Panc1 (cell line): Measurements from ENCODE around the gene PRRC2C. TPM values are rescaled to one million over a fixed set of nuclear protein-coding genes. Genes with fewer than 3 reads are reported as not detected.
"Not testable (repeated sequence)": the region's sequence is repeated elsewhere in the genome, so short reads cannot be mapped to it uniquely, and the experiment has no call there.

Experiments
- ATAC-seq: fragments of 200-7000 bp; cut with Tn5 transposase; 2 replicates; pipeline ENCODE4 v1.9.1; 2020; ENCODE audit warnings: mild to moderate bottlenecking, moderate library complexity
- BruUV-seq: library from RNA; stranded (reverse); fragments of 400-500 nt; replicated peaks from 2 replicates; lab custom pipeline; 2021; lab: Mats Ljungman, UMichigan
- CTCF ChIA-PET: fragments of 300-600 bp; sonication (Branson Sonifier 250); formaldehyde crosslinking; loops from one replicate; lab custom pipeline; 2022; ENCODE audit warnings: antibody characterized with exemption; lab: Charles Lee
- POLR2A ChIA-PET: fragments of 300-600 bp; sonication (Branson Sonifier 250); formaldehyde crosslinking; loops from one replicate; lab custom pipeline; 2022; ENCODE audit warnings: antibody characterized with exemption; lab: Charles Lee
- DNase-seq: peaks from one replicate; pipeline ENCODE4 v3.0.0-alpha.2; 2010; ENCODE audit warnings: low read depth, low spot score
- H3K27ac ChIP-seq: 2 replicates; pipeline ENCODE4 v1.5.1; 2011; ENCODE audit warnings: mild to moderate bottlenecking, low read length, inconsistent platforms
- H3K27me3 ChIP-seq: fragments of 200-500 bp; sonication (Bioruptor generic); 2 replicates; pipeline ENCODE4 v1.6.0; 2014; ENCODE audit warnings: low read length, inconsistent platforms; ENCODE audit not compliant: control insufficient read depth, insufficient read depth
- H3K36me3 ChIP-seq: fragments of 200-500 bp; sonication (Bioruptor generic); 2 replicates; pipeline ENCODE4 v1.5.1; 2014; ENCODE audit warnings: inconsistent platforms, mild to moderate bottlenecking, low read length, moderate library complexity; ENCODE audit not compliant: control insufficient read depth, insufficient read depth
- H3K4me1 ChIP-seq: 2 replicates; pipeline ENCODE4 v1.5.1; 2011; ENCODE audit warnings: inconsistent platforms, mild to moderate bottlenecking, low read length, moderate library complexity; ENCODE audit not compliant: control insufficient read depth, insufficient read depth
- H3K4me3 ChIP-seq, 2 experiments: 2 replicates each; pipeline ENCODE4 v1.5.1; 2011 to 2012; ENCODE audit warnings: low read depth in 2 of 2, low read length in 2 of 2, mild to moderate bottlenecking in 2 of 2, inconsistent platforms in 1 of 2, moderate library complexity in 1 of 2
- H3K9me3 ChIP-seq: fragments of 200-500 bp; sonication (Bioruptor generic); 2 replicates; pipeline ENCODE4 v1.5.1; 2014; ENCODE audit warnings: low read depth, mild to moderate bottlenecking, inconsistent platforms, low read length, moderate library complexity; ENCODE audit not compliant: control insufficient read depth, insufficient read depth
- CTCF ChIP-seq: fragments of 450-650 bp; IDR thresholded peaks from 2 replicates; pipeline ENCODE4 v1.5.1; 2017; ENCODE audit warnings: mild to moderate bottlenecking
- POLR2AphosphoS5 ChIP-seq: IDR thresholded peaks from 2 replicates; pipeline ENCODE4 v1.6.1; 2012; ENCODE audit warnings: mild to moderate bottlenecking, low read depth, low read length, moderate library complexity
- SIN3A ChIP-seq: IDR thresholded peaks from 2 replicates; pipeline ENCODE4 v1.6.1; 2012; ENCODE audit warnings: low read depth, mild to moderate bottlenecking, low read length, moderate library complexity, borderline replicate concordance; ENCODE audit not compliant: insufficient read depth
- TCF7L2 ChIP-seq: IDR thresholded peaks from 2 replicates; pipeline ENCODE4 v1.6.1; 2011; ENCODE audit warnings: mild to moderate bottlenecking, low read depth, low read length, inconsistent platforms
- in situ Hi-C: cut with HindIII; loops from 2 replicates; pipeline ENCODE4 v1.10.0; 2016; ENCODE audit warnings: low sequenced_read_pairs, low pct_unique_long_range_greater_than_20kb
- intact Hi-C: fragments of 100-400 bp; cut with micrococcal nuclease; formaldehyde crosslinking; loops from one replicate; pipeline ENCODE4 v1.10.0; 2022; ENCODE audit not compliant: unreplicated experiment
- total RNA-seq: library from RNA; stranded (reverse); gene quantifications from one replicate; pipeline ENCODE4 v1.2.1, GENCODE V29; 2021; ENCODE audit not compliant: unreplicated experiment
- TF ChIP-seq, protein P1 (sequence below), 2 experiments: IDR thresholded peaks; 2 replicates each; pipeline ENCODE4 v1.6.1; 2011 to 2012; ENCODE audit warnings: low read depth in 2 of 2, control low read depth in 1 of 2, low read length in 1 of 2, mild to moderate bottlenecking in 1 of 2, moderate library complexity in 1 of 2; ENCODE audit not compliant: insufficient read depth in 1 of 2

PRRC2C gene
- total RNA-seq, 1 experiment from 2014 or later = 145 TPM

GRCh38 chr1:171441278-171441895, 43.9 kb upstream of the PRRC2C start:
- peak; percentile 80 for DNase-seq
- H3K27ac ChIP-seq, POLR2A ChIA-PET, intact Hi-C loops, H3K4me1 ChIP-seq, BruUV-seq, H3K27me3 ChIP-seq, H3K4me3 ChIP-seq, ATAC-seq, H3K9me3 ChIP-seq, CTCF ChIA-PET, in situ Hi-C loops, H3K36me3 ChIP-seq: not testable (repeated sequence)

DNA sequence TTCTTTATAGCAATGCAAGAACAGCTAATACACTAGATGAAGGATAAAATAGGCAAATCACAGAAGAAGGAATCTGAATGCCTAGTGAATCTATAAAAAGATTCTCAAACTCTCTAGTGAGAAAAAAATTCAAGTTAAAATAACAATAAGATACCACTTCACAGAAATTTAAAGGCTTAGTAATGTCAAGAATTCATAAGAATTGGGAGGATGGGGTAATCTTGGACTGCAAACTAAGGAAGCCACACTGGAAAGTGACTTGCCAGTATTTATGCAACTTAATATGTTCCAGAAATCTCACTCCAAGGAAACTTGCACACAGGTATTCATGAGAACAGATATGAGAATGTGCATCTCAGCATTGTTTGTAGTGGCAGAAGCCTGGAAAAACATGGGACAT, 38.9 kb upstream of the PRRC2C start:
- Histone ChIP-seq H3K9me3 (no peaks in the 10 kb centered on the region), H3K4me1 (no peaks in the 10 kb centered on the region), H3K27ac (no peak overlapping the region), H3K36me3 (no peaks in the 10 kb centered on the region), H3K27me3 (no peaks in the 10 kb centered on the region), H3K4me3 (no peak overlapping the region)
- intact Hi-C loops = no loop called here
- DNase-seq = no peak
- ATAC-seq = no peak
- no TSS peak for BruUV-seq
- POLR2A ChIA-PET = no interaction called here
- in situ Hi-C loops = no loop called here
- TF ChIP-seq TCF7L2 (no peak), SIN3A (no peak), CTCF (no peak), POLR2AphosphoS5 (no peak)
- TF ChIP-seq, protein P1, sequence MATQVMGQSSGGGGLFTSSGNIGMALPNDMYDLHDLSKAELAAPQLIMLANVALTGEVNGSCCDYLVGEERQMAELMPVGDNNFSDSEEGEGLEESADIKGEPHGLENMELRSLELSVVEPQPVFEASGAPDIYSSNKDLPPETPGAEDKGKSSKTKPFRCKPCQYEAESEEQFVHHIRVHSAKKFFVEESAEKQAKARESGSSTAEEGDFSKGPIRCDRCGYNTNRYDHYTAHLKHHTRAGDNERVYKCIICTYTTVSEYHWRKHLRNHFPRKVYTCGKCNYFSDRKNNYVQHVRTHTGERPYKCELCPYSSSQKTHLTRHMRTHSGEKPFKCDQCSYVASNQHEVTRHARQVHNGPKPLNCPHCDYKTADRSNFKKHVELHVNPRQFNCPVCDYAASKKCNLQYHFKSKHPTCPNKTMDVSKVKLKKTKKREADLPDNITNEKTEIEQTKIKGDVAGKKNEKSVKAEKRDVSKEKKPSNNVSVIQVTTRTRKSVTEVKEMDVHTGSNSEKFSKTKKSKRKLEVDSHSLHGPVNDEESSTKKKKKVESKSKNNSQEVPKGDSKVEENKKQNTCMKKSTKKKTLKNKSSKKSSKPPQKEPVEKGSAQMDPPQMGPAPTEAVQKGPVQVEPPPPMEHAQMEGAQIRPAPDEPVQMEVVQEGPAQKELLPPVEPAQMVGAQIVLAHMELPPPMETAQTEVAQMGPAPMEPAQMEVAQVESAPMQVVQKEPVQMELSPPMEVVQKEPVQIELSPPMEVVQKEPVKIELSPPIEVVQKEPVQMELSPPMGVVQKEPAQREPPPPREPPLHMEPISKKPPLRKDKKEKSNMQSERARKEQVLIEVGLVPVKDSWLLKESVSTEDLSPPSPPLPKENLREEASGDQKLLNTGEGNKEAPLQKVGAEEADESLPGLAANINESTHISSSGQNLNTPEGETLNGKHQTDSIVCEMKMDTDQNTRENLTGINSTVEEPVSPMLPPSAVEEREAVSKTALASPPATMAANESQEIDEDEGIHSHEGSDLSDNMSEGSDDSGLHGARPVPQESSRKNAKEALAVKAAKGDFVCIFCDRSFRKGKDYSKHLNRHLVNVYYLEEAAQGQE (IDR thresholded peaks at IDR 0.05; ENCODE audit: insufficient read depth in 1 of 2, low read depth in 2 of 2, low read length in 1 of 2) = no peak
- CTCF ChIA-PET = no interaction called here

- Histone ChIP-seq H3K4me1 (no peaks in the 10 kb centered on the region), H3K9me3 (no peaks in the 10 kb centered on the region), H3K27me3 (peaks cover 2% of the 10 kb centered on the region; the same call in 1 of the 2 replicates), H3K27ac (no peak overlapping the region), H3K36me3 (no peaks in the 10 kb centered on the region), H3K4me3 (no peak overlapping the region)
- TF ChIP-seq POLR2AphosphoS5 = no peak
- no peak for TF ChIP-seq TCF7L2
- ChIA-PET POLR2A (no interaction called here), CTCF (no interaction called here)
- ATAC-seq = no peak
- DNase-seq = no peak
- no TSS peak for BruUV-seq
- in situ Hi-C loops = no loop called here
- intact Hi-C loops = loop anchor here (5.0 kb wide), 1 partner anchor 664 kb away; no protein-coding TSS in a partner anchor
These were observed 29.4 kb upstream of the PRRC2C start for GRCh38 chr1:171455967-171456366.
